ENCODE measurements around the gene PYDC1. TPM values are rescaled to one million over a fixed set of nuclear protein-coding genes. Genes with fewer than 3 reads are reported as not detected.

PYDC1 gene
- total RNA-seq, 2 donors from 2014 or later: not detected

DNA sequence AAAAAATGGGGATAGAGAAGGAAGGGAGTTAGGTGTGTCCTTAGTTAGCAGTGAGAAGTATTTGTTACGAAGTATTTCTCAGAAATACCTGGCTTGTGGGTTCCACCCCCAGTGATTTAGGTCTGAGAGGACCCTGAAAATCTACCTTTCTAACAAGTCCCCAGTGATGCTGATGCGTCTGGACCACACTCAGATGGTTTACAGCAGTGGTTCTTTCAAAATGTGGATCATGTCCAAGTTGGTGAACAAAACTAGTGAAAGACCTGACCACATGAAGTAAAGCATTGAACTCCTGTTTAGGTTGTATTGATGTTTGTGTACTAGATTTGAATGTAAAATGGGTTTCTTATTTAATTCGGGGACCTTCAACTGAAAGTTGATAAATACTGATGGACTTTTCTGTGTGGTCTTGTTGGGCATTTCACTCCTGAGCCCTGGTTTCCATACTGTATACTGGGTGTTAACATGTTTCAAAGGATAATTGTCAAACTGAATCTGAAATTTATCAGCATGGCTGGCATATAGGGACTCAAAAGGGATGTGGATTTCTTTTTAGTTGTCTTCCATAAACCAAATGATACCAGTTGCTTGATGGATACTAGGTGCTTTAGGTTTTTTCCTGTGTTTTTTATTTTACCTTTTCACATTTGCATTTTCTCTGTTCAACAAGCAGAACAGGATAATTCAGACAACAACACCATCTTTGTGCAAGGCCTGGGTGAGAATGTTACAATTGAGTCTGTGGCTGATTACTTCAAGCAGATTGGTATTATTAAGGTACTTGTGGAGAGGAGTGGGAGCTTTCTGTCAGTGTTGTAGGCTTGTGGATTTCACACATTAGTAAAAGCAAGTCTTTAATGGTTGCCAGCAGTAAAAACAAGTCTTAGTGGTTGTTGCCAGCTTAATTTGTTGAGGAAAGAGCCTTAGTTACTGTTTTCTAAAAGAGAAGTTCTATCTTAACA, 28.2 kb downstream of the PYDC1 start:
- Histone ChIP-seq H3K9me3 (no peaks in the 10 kb centered on the region), H3K4me1 (ENCODE audit: control insufficient read depth in 1 of 2, low read depth in 2 of 2) (peaks cover 0 to 3% of the 10 kb centered on the region in 2 donors), H3K27me3 (replicated peaks; ENCODE audit: insufficient read depth) (no peaks in the 10 kb centered on the region), H3K36me3 (peaks cover 95% of the 10 kb centered on the region), H3K27ac (no peak overlapping the region), H3K4me3 (no peak overlapping the region)
- ATAC-seq (ENCODE audit: insufficient number of reproducible peaks, low FRiP score, low read depth): no peak
- TF ChIP-seq, protein P1, sequence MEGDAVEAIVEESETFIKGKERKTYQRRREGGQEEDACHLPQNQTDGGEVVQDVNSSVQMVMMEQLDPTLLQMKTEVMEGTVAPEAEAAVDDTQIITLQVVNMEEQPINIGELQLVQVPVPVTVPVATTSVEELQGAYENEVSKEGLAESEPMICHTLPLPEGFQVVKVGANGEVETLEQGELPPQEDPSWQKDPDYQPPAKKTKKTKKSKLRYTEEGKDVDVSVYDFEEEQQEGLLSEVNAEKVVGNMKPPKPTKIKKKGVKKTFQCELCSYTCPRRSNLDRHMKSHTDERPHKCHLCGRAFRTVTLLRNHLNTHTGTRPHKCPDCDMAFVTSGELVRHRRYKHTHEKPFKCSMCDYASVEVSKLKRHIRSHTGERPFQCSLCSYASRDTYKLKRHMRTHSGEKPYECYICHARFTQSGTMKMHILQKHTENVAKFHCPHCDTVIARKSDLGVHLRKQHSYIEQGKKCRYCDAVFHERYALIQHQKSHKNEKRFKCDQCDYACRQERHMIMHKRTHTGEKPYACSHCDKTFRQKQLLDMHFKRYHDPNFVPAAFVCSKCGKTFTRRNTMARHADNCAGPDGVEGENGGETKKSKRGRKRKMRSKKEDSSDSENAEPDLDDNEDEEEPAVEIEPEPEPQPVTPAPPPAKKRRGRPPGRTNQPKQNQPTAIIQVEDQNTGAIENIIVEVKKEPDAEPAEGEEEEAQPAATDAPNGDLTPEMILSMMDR (IDR thresholded peaks at IDR 0.05): no peak
- DNase-seq (ENCODE audit: low spot score): no peak

DNA sequence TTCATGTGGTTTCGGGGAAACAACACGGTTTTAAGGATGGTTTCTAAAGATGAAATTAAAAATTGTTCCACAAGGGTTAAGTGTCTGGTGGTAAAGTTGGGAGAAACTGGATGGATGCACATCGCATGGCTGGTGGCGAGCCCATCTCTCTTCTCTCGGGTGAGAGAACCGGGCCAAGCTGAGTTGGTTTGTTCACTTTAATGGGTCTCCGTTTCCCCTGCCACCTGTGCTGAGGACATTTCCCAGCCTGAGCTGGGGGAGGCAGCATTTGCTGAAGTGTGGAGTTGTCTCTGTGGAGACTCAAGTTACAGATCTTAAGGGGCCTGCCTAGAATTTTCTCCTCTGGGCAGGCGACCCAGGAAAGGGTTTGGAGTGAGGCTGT, 29.1 kb downstream of the PYDC1 start:
- H3K36me3 ChIP-seq: peaks cover 93% of the 10 kb centered on the region
- no peak for ATAC-seq (ENCODE audit: insufficient number of reproducible peaks, low FRiP score, low read depth)
- TF ChIP-seq, protein P1 (IDR thresholded peaks at IDR 0.05): no peak

DNA sequence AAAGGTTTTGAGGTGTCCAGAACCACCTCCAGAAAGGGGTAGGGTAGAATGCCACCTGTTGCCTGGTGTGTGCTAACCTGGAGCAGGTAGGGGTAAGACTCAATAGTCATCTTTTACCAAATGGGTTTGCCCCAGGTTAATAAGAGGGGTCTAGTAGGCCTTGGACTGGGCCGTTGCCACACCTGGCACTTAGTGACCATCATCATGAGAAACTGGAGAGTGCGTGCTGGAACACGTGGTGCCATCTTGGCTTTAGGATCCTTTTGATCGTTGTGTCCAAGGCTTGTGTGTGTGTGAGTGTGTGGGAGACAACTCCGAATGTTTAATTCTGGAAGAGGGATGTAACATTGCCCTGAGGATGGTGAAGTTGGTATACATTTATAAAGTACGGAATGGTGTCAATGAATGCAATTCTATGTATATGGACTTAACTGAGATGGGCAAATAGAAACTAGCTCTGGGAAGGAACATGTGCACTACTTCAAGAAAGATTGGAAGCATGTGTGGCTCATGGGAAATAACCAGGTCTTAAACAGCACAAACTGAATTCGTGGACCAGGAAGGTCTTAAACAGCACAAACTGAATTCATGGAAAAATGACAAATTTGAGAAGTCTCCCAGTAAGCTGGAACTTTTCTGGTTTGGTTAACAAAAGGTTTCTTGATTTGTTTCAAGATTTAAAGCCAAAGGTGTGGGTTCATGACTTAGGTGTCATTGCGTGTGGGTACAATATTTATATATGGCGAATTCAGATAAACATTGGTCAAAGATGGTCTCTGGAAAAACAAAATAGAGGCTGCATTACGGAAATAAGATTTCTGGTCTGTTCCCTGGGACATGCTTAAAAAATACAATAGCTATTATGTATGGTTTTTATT, 29.8 kb downstream of the PYDC1 start:
- Histone ChIP-seq H3K27ac (no peak overlapping the region), H3K4me1 (ENCODE audit: control insufficient read depth in 1 of 2, low read depth in 2 of 2) (peaks cover 13 to 19% of the 10 kb centered on the region in 2 donors), H3K4me3 (no peak overlapping the region), H3K27me3 (replicated peaks; ENCODE audit: insufficient read depth) (no peaks in the 10 kb centered on the region), H3K9me3 (no peaks in the 10 kb centered on the region), H3K36me3 (peaks cover 90% of the 10 kb centered on the region)
- ATAC-seq (ENCODE audit: insufficient number of reproducible peaks, low FRiP score, low read depth): no peak
- DNase-seq (ENCODE audit: low spot score): no peak
- TF ChIP-seq, protein P1 (IDR thresholded peaks at IDR 0.05): no peak

More for the DNA sequence above, 29.1 kb downstream of the PYDC1 start:
- H3K4me1 ChIP-seq (ENCODE audit: control insufficient read depth in 1 of 2, low read depth in 2 of 2): peaks cover 6 to 13% of the 10 kb centered on the region in 2 donors
- DNase-seq (ENCODE audit: low spot score): no peak
- H3K27me3 ChIP-seq (replicated peaks; ENCODE audit: insufficient read depth): no peaks in the 10 kb centered on the region
- H3K27ac ChIP-seq: no peak overlapping the region
- no peak overlapping the region for H3K4me3 ChIP-seq
- no peaks in the 10 kb centered on the region for H3K9me3 ChIP-seq

DNA sequence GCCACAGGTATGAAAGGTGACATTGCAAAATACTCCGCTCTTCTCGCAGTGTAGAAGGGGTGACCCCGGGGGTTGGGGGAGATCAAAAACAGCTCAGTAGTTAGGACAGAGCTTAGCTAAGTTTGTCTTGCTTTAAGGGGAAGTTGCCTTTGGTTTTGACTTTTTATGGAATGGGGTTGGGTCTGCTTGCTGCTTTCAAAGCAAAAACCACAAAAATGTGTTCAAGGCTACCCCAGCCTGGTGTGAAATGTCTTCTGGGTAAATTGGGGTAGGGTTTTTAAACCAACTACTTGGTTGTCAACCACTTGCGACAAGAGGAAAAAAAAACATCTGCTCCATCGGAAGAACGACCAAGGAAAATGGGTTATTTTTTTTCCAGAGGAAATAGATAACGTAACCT, 30.8 kb downstream of the PYDC1 start:
- DNase-seq (ENCODE audit: low spot score) (no peak), ATAC-seq (ENCODE audit: insufficient number of reproducible peaks, low FRiP score, low read depth) (no peak)
- Histone ChIP-seq H3K9me3 (no peaks in the 10 kb centered on the region), H3K4me3 (no peak overlapping the region), H3K4me1 (ENCODE audit: control insufficient read depth in 1 of 2, low read depth in 2 of 2) (peaks cover 21 to 29% of the 10 kb centered on the region in 2 donors), H3K27ac (no peak overlapping the region), H3K27me3 (replicated peaks; ENCODE audit: insufficient read depth) (no peaks in the 10 kb centered on the region), H3K36me3 (peaks cover 80% of the 10 kb centered on the region)
- TF ChIP-seq, protein P1 (IDR thresholded peaks at IDR 0.05): no peak

DNA sequence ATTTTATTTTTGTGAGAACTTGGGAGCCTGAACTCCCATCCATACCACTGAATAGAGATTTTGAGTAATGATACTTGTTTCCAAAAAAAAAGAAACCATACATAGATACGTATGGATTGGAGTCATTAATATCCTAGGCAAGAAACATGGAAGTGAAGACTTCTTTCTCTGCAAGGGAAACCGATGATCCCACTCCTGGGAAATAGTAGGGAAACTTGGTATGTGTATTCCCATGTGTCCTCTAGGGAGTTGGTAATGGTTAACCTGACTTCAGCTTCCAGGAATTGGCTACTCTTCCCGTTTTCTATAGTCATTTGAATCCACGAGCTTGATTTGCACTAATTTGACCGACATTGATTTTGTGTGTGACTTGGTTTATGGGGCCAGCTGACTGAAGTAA, 31.6 kb downstream of the PYDC1 start:
- no peak for DNase-seq (ENCODE audit: low spot score)
- H3K27ac ChIP-seq: no peak overlapping the region
- H3K27me3 ChIP-seq (replicated peaks; ENCODE audit: insufficient read depth): no peaks in the 10 kb centered on the region
- no peaks in the 10 kb centered on the region for H3K9me3 ChIP-seq
- peaks cover 73% of the 10 kb centered on the region for H3K36me3 ChIP-seq
- no peak for ATAC-seq (ENCODE audit: insufficient number of reproducible peaks, low FRiP score, low read depth)
- H3K4me1 ChIP-seq (ENCODE audit: control insufficient read depth in 1 of 2, low read depth in 2 of 2): peaks cover 21 to 30% of the 10 kb centered on the region in 2 donors
- TF ChIP-seq, protein P1 (IDR thresholded peaks at IDR 0.05): no peak
- H3K4me3 ChIP-seq: no peak overlapping the region
